Measurements from ENCODE around the gene ABCA13. TPM values are rescaled to one million over a fixed set of nuclear protein-coding genes. Genes with fewer than 3 reads are reported as not detected.

The ABCA13 gene
- total RNA-seq, 2 donors from 2014 or later, result 0.11 to 0.76 TPM

- intact Hi-C loops (cut with DNase I, micrococcal nuclease), result no loop called here
- no peak for DNase-seq
- ATAC-seq, result no peak
Observed at GRCh38 chr7:48213226-48213625, 42.0 kb downstream of the ABCA13 start.

- DNase-seq, result no peak
- no peak for ATAC-seq
- intact Hi-C loops (cut with DNase I, micrococcal nuclease), result no loop called here
Observed at GRCh38 chr7:48217266-48217665, 46.0 kb downstream of the ABCA13 start.

DNA sequence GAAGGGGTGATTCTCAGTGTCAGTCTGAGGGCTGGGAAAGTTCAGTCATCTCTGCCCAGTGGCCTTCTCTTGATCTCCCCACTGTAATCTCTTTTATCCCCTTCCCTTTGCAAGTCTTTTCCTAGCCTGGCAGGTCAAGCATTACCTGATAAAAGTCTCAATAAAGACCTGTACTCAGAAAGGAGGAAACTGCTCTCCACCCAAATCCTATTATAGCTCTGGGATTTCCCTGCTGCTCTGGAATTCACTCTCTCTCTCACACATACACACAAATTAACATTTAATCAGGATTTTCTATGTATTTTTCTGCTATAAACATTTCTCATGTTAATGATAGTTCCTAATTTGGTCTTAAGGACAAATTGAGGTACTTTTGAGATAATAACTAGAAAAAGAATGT, 46.5 kb downstream of the ABCA13 start:
- DNase-seq (no peak), ATAC-seq (no peak)
- intact Hi-C loops (cut with DNase I, micrococcal nuclease), result no loop called here

- intact Hi-C loops (cut with DNase I, micrococcal nuclease), result no loop called here
- no peak for DNase-seq
- ATAC-seq, result no peak
Observed at GRCh38 chr7:48224042-48224441, 52.8 kb downstream of the ABCA13 start.

DNA sequence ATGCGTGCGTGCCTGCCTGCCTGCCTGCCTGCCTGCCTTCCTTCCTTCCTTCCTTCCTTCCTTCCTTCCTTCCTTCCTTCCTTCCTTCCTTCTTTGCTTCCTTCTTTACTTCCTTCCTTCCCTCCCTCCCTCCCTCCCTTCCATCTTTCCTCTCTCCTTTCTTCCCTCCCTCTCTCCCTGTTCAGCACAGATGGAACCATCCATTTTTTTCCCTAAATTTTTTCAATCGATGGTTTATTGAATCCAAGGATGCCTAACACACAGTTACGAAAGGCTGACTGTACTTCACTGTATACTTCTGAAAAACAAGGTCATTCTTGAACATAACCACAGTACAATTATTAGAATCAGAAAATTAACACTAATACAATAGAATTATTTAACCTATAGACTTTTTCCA, 53.8 kb downstream of the ABCA13 start:
- ATAC-seq (no peak), DNase-seq (no peak)
- intact Hi-C loops (cut with DNase I, micrococcal nuclease), result no loop called here

DNA sequence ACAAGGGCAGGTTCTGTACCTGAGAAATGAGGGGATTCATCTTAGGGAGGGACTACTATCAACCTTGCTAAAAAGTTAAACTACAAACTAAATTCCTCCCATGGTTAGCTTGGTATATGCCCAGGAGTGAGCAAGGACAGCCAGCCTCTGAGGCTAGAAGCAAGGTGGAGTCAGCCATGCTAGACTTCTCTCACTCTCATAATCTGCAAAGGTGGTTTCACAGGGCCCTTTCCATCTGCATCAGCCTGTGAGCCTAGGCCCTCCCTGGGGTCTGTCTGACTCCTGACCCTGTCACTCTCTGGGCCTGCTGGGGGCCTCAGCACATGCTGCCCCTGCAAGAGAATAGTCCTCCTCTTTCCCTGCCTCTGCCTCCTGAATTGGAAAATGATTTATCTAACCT, 66.1 kb downstream of the ABCA13 start:
- no peak for DNase-seq
- ATAC-seq, result no peak
- intact Hi-C loops (cut with DNase I, micrococcal nuclease), result no loop called here

- intact Hi-C loops (cut with DNase I, micrococcal nuclease), result no loop called here
- no peak for ATAC-seq
- DNase-seq, result no peak
Observed at GRCh38 chr7:48242846-48243245, 71.6 kb downstream of the ABCA13 start.

DNA sequence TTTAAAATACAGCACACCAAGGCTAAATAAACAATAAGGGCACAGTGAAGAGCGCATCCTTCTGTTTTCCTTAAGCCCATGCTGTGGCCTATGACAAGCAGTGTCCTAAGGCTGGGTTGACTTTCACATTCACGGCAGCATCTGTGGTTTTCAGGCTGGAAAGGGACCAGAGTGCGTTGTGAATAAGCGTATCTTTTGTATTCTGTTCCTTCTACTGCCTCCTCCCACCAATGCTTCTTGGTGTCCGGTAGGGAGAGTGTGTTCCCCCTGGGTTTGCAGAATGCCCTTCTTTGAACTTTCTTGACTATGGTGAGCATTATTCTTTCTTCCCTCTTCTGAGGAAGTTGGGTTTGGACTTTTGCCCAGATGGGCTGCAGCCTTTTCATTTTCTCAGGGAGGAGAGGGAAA, 73.6 kb downstream of the ABCA13 start:
- DNase-seq (no peak), ATAC-seq (no peak)
- intact Hi-C loops (cut with DNase I, micrococcal nuclease), result no loop called here

- no peak for ATAC-seq
- no peak for DNase-seq
- intact Hi-C loops (cut with DNase I, micrococcal nuclease), result no loop called here
Observed at GRCh38 chr7:48245751-48246472, 74.7 kb downstream of the ABCA13 start.

- DNase-seq, result no peak
- no peak for ATAC-seq
- intact Hi-C loops (cut with DNase I, micrococcal nuclease), result no loop called here
Observed at GRCh38 chr7:48249166-48249565, 77.9 kb downstream of the ABCA13 start.

- intact Hi-C loops (cut with DNase I, micrococcal nuclease), result no loop called here
- DNase-seq, result no peak
Observed at GRCh38 chr7:48250441-48250951, 79.2 kb downstream of the ABCA13 start.

DNA sequence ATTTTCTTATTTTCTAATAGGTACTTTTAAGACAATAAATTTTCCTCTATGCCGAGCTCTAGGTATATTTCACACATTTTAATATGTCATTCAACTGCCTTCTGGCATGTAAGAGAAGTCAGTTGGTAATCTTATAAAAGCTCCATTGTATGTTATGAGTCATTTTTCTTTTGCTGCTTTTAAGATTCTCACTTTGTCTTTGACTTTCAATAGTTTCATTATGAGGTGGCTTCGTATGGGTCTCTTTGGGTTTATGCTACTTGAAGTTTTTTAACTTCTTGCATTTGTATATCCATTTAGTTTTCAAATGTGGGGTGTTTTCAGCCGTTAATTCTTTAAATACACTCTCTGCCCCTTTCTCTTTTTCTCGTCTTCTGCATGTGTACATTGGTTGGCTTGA, 80.5 kb downstream of the ABCA13 start:
- ATAC-seq (no peak), DNase-seq (no peak)
- intact Hi-C loops (cut with DNase I, micrococcal nuclease), result no loop called here

More at GRCh38 chr7:48250441-48250951, 79.2 kb downstream of the ABCA13 start:
- no peak for ATAC-seq

DNA sequence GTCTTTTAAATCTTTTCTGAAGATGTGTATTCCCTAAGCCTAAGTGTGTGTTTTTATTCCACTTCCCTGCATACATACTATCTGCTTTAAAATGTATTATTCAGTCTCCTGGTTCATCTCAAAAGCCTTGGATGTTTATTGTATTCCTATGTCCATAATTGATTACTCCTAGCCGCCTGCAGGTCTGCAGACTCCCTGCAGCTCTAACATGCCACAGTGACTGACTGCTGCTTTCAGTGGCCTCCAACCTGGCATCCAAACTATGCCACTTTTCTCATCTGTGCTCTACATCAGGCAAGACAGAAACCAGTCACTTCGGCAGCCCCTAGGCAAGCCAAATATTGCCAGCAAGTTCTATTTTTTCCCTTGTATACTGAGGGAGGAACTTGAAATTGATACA, 81.7 kb downstream of the ABCA13 start:
- no peak for ATAC-seq

DNA sequence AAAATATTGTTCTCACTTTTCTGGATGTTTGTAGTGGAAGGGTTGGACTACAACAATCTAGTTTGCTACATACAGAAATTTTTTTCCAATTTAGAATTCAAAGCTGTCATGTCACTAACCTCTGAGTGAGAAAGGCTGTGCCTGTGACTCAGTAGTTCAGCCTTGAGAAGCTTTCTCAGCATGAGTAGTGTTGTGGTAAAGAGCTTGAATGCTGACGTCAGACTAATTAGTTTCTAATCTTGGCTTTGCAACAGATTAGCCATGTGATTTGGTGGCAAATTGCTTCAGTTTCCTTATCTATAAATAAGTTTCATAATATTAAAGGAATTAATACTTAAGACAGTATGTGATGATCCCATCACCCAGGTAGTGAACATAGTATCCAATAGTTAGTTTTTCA, 83.8 kb downstream of the ABCA13 start:
- no peak for ATAC-seq
- DNase-seq, result no peak
- intact Hi-C loops (cut with DNase I, micrococcal nuclease), result no loop called here

More for the DNA sequence above, 81.7 kb downstream of the ABCA13 start:
- DNase-seq, result no peak
- intact Hi-C loops (cut with DNase I, micrococcal nuclease), result no loop called here

DNA sequence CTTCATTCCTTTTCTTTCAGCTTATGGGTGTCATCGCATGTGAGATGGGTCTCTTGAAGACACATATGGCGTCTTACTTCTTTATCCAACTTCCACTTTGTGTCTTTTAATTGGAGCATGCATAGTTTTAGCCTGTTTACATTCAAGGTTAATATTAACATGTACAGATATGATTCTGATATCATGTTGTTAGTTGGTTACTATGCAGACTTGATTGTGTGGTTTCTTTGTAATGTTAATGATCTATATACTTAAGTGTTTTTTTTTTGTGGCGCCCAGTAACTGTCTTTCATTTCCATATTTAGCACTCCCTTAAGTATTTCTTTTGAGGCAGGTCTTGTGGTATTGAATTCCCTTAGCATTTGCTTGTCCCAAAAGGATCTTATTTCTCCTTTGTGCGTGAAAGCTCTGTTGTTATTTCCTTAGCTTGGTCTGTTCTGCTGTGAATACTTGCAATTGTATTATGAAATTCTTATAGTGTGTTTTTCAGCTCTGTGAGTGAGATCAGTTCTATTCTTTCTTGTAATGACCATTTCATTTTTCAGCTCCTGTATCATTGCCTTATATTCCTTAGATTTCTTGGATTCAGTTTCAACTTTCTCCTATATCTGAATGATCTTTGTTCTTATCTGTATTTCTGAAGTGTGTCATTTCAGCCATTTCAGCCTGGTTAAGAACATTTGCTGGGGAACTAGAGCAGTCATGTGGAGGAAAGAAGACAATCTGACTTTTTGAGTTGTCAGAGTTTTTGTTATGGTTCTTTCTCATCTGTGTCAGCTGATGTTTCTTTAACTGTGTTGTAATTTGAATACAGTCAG, 88.4 kb downstream of the ABCA13 start:
- ATAC-seq (no peak), DNase-seq (no peak)
- intact Hi-C loops (cut with DNase I, micrococcal nuclease), result no loop called here

GRCh38 chr7:48261696-48262095, 90.4 kb downstream of the ABCA13 start:
- no peak for ATAC-seq
- intact Hi-C loops (cut with DNase I, micrococcal nuclease), result no loop called here

GRCh38 chr7:48262606-48263310, 91.5 kb downstream of the ABCA13 start:
- DNase-seq (no peak), ATAC-seq (no peak)
- intact Hi-C loops (cut with DNase I, micrococcal nuclease), result no loop called here

More at GRCh38 chr7:48261696-48262095, 90.4 kb downstream of the ABCA13 start:
- DNase-seq, result no peak

DNA sequence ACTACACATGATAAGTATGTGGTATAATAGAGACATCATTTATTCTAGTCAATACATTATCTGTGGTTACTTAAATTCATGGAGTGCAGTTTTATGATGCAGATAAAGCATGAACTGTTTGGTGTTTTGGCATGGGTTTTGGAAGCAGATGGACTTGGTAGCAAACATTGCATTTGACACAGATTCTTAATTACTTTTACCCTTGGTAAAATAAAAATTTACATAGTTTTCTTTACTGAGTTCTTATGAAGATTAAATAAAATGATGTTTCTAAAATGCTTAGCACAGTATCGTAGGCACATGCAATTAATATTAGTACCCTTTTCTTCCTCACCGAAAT, 92.0 kb downstream of the ABCA13 start:
- ATAC-seq (no peak), DNase-seq (no peak)
- intact Hi-C loops (cut with DNase I, micrococcal nuclease), result no loop called here

DNA sequence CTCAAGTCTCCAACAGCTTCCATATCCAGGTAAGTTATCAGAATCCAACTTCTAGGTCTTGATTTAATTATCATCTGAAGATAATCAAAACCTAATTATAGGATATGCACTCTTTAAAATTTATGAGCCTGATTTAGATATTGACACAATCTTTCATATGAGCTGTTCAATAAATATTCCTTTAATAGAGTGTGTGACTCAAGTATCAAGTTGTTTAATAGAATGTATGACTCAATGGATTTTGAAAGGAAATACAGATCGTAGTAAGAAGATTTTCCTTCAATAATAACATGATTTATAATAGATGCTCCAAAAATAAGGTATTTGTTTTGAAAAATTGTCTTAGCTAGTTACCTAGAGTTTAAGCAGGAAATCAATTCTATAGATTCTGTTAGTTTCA, 97.8 kb downstream of the ABCA13 start:
- intact Hi-C loops (cut with DNase I, micrococcal nuclease), result no loop called here
- ATAC-seq, result no peak
- no peak for DNase-seq

GRCh38 chr7:48274662-48275061, 103.4 kb downstream of the ABCA13 start:
- no peak for DNase-seq
- intact Hi-C loops (cut with DNase I, micrococcal nuclease), result no loop called here
- ATAC-seq, result no peak

Data from left colon (tissue), 2 donors.